ENCODE results near the gene HTR3E.

GRCh38 chr3:184082465-184082864, 14.4 kb upstream of the HTR3E start:
- no peak for TF ChIP-seq CTCF (conservative IDR thresholded peaks at IDR 0.05; ENCODE audit: low read length)
- no peak for TF ChIP-seq EZH2phosphoT487 (IDR thresholded peaks at IDR 0.05; ENCODE audit: borderline replicate concordance, low read depth, low read length)

All from OCI-LY7 (cell line).